Keratinocyte (primary cell): Measurements from ENCODE around the gene BABAM2. TPM values are rescaled to one million over a fixed set of nuclear protein-coding genes. Genes with fewer than 3 reads are reported as not detected.

Experiments used
- DNase-seq: peaks from one replicate; pipeline ENCODE4 v3.0.0-alpha.2; 2011; ENCODE audit warnings: low read depth, missing footprints, low spot score
- FAIRE-seq: peaks from 2 replicates; lab custom pipeline; 2011; peaks lifted over from hg19 to GRCh38; lab: Jason Lieb, UNC
- H2AFZ ChIP-seq: 2 replicates; pipeline ENCODE4 v1.6.0; 2012; ENCODE audit warnings: low read length, control low read depth, inconsistent platforms; ENCODE audit not compliant: control insufficient read depth
- H3K27ac ChIP-seq: 2 replicates; pipeline ENCODE4 v1.5.1; 2011; ENCODE audit warnings: low read length; ENCODE audit not compliant: control insufficient read depth, insufficient read depth
- H3K27me3 ChIP-seq: 3 replicates; pipeline ENCODE4 v1.6.0; 2011; ENCODE audit warnings: low read length; ENCODE audit not compliant: control insufficient read depth, insufficient read depth; ENCODE audit errors: extremely low read depth
- H3K36me3 ChIP-seq, 2 experiments: 2 replicates in 1 of 2; 3 replicates in 1 of 2; pipeline ENCODE4 v1.5.1; 2011; ENCODE audit warnings: low read length in 2 of 2, mild to moderate bottlenecking in 1 of 2; ENCODE audit not compliant: control insufficient read depth in 2 of 2, insufficient read depth in 2 of 2; ENCODE audit errors: extremely low read depth in 1 of 2
- H3K4me1 ChIP-seq: 3 replicates; pipeline ENCODE4 v1.5.1; 2011; ENCODE audit warnings: low read length; ENCODE audit not compliant: control insufficient read depth, insufficient read depth; ENCODE audit errors: extremely low read depth
- H3K4me2 ChIP-seq: 3 replicates; pipeline ENCODE4 v1.6.0; 2011; ENCODE audit warnings: low read depth, low read length; ENCODE audit not compliant: control insufficient read depth, insufficient read depth; ENCODE audit errors: extremely low read depth
- H3K4me3 ChIP-seq, 3 experiments: fragments of 200-600 bp in 1 of 3; sonication (generic) in 1 of 3; 2 replicates in 2 of 3; 3 replicates in 1 of 3; pipeline ENCODE4 v1.5.1; 2011 to 2016; ENCODE audit warnings: low read length in 3 of 3, mild to moderate bottlenecking in 3 of 3, control low read depth in 2 of 3, inconsistent platforms in 1 of 3, low read depth in 1 of 3, mixed read lengths in 1 of 3, mixed run types in 1 of 3, moderate library complexity in 1 of 3; ENCODE audit not compliant: control insufficient read depth in 2 of 3, insufficient read depth in 2 of 3; ENCODE audit errors: extremely low read depth in 1 of 3
- H3K79me2 ChIP-seq: 2 replicates; pipeline ENCODE4 v1.6.0; 2012; ENCODE audit warnings: low read length; ENCODE audit not compliant: control insufficient read depth, insufficient read depth
- H3K9ac ChIP-seq: 3 replicates; pipeline ENCODE4 v1.6.0; 2011; ENCODE audit warnings: low read length; ENCODE audit not compliant: control insufficient read depth, insufficient read depth; ENCODE audit errors: extremely low read depth
- H3K9me1 ChIP-seq: 3 replicates; pipeline ENCODE4 v1.6.0; 2011; ENCODE audit warnings: low read length; ENCODE audit not compliant: control insufficient read depth, insufficient read depth; ENCODE audit errors: extremely low read depth
- H3K9me3 ChIP-seq: 2 replicates; pipeline ENCODE4 v1.5.1; 2012; ENCODE audit warnings: low read depth, low read length; ENCODE audit not compliant: control insufficient read depth
- H4K20me1 ChIP-seq: 3 replicates; pipeline ENCODE4 v1.6.0; 2011; ENCODE audit warnings: low read length; ENCODE audit not compliant: control insufficient read depth, insufficient read depth; ENCODE audit errors: extremely low read depth
- EZH2 ChIP-seq: IDR thresholded peaks from one replicate; pipeline ENCODE4 v1.6.1; 2012; ENCODE audit warnings: inconsistent platforms, mild to moderate bottlenecking, low read length, moderate library complexity
- dilution Hi-C: fragments of 300-500 bp; cut with MboI; formaldehyde crosslinking; loops from one replicate; pipeline ENCODE4 v1.7.0; 2020; ENCODE audit warnings: low sequenced_read_pairs; ENCODE audit not compliant: extremely low pct_ligation_motif_present
- polyA plus RNA-seq, 5 experiments: library from polyadenylated mRNA; depleted of rRNA in 3 of 5; stranded (reverse) in 3 of 5; stranded (forward) in 1 of 5; unstranded in 1 of 5; fragments of >200 nt; gene quantifications; 1 replicate in 1 of 5; 2 replicates in 3 of 5; 3 replicates in 1 of 5; pipeline versions ENCODE4 v1.2.1 to v1.2.3, GENCODE V29; 2011 to 2012; ENCODE audit warnings: missing spikeins in 2 of 5, low read depth in 1 of 5, low replicate concordance in 1 of 5
- TF ChIP-seq, protein P1 (sequence below), 3 experiments: IDR thresholded peaks in 1 of 3; conservative IDR thresholded peaks in 1 of 3; optimal IDR thresholded peaks in 1 of 3; 2 replicates in 2 of 3; 3 replicates in 1 of 3; pipeline versions ENCODE3 to v1.5.1; 2011; ENCODE audit warnings: low read length in 3 of 3, mild to moderate bottlenecking in 3 of 3, moderate library complexity in 2 of 3, control low read depth in 1 of 3, inconsistent platforms in 1 of 3; ENCODE audit not compliant: insufficient read depth in 2 of 3; ENCODE audit errors: extremely low read depth in 1 of 3

The BABAM2 gene
- polyA plus RNA-seq, 1 donor (not counting 4 experiments of a cell fraction or from before 2014, with no cell fraction given): 29.8 TPM

DNA sequence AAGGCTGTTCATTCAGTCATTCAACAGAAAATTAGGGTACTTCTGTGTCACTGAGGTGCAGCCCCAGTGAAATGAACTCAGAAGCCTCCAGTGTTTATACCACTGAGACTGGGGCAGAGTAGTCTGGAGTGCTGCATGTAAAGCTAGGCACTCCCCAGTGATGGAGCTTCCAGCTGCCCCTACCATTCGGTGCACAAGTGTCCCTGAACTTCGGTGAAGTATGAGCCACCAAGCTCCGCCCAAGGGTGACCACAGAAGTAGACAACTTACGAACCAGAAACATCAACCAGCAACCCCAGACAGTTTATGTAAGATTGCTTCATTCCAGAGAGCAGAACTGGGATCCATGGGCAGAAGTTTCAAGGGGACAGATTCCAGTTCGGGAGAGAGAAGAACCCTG, 431.5 kb downstream of the BABAM2 start:
- Histone ChIP-seq H3K4me1 (peaks cover 3% of the 10 kb centered on the region), H3K36me3 (no peaks in the 10 kb centered on the region), H4K20me1 (no peaks in the 10 kb centered on the region), H3K27ac (no peak overlapping the region), H3K27me3 (no peaks in the 10 kb centered on the region), H3K4me2 (no peak overlapping the region), H3K9ac (no peak overlapping the region), H3K9me3 (no peaks in the 10 kb centered on the region), H2AFZ (no peak overlapping the region), H3K4me3 (no peak overlapping the region), H3K9me1 (no peaks in the 10 kb centered on the region), H3K79me2 (no peaks in the 10 kb centered on the region)
- TF ChIP-seq, protein P1, sequence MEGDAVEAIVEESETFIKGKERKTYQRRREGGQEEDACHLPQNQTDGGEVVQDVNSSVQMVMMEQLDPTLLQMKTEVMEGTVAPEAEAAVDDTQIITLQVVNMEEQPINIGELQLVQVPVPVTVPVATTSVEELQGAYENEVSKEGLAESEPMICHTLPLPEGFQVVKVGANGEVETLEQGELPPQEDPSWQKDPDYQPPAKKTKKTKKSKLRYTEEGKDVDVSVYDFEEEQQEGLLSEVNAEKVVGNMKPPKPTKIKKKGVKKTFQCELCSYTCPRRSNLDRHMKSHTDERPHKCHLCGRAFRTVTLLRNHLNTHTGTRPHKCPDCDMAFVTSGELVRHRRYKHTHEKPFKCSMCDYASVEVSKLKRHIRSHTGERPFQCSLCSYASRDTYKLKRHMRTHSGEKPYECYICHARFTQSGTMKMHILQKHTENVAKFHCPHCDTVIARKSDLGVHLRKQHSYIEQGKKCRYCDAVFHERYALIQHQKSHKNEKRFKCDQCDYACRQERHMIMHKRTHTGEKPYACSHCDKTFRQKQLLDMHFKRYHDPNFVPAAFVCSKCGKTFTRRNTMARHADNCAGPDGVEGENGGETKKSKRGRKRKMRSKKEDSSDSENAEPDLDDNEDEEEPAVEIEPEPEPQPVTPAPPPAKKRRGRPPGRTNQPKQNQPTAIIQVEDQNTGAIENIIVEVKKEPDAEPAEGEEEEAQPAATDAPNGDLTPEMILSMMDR (optimal IDR thresholded peaks at IDR 0.05 in 1 of 3, IDR thresholded peaks at IDR 0.05 in 1 of 3, conservative IDR thresholded peaks at IDR 0.05 in 1 of 3; ENCODE audit: extremely low read depth in 1 of 3, insufficient read depth in 2 of 3, low read length in 3 of 3): no peak
- TF ChIP-seq EZH2: no peak
- DNase-seq: no peak
- FAIRE-seq: no peak
- dilution Hi-C loops: no loop called here

DNA sequence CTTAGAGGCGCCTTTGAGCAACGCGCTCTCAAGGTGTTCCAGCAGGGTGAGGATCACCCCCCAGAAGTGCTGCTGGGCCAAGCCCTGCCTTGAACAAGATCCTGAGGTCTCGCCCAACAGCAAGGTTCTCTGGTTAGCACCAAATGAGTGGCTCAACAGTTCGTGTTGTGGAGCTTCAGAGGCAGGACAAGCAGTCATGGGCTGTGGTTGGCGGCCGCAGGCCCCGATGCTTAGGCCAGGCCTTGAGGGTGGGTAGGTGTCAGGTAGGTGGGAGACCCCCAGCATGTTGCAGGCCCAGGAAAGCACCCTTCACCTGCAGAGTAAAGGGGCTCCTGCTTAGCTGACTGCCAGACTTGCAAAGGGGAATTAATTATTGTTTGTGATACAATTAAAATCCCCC, 431.9 kb downstream of the BABAM2 start:
- H3K9me1 ChIP-seq: no peaks in the 10 kb centered on the region
- FAIRE-seq: no peak
- no peak overlapping the region for H3K4me2 ChIP-seq
- dilution Hi-C loops: no loop called here
- H3K36me3 ChIP-seq: no peaks in the 10 kb centered on the region
- no peak overlapping the region for H3K27ac ChIP-seq
- no peaks in the 10 kb centered on the region for H4K20me1 ChIP-seq
- H3K9me3 ChIP-seq: no peaks in the 10 kb centered on the region
- peaks cover 4% of the 10 kb centered on the region for H3K4me1 ChIP-seq
- no peak overlapping the region for H2AFZ ChIP-seq
- no peaks in the 10 kb centered on the region for H3K27me3 ChIP-seq
- no peak overlapping the region for H3K9ac ChIP-seq
- DNase-seq: no peak
- TF ChIP-seq EZH2: no peak
- TF ChIP-seq, protein P1 (optimal IDR thresholded peaks at IDR 0.05 in 1 of 3, IDR thresholded peaks at IDR 0.05 in 1 of 3, conservative IDR thresholded peaks at IDR 0.05 in 1 of 3; ENCODE audit: extremely low read depth in 1 of 3, insufficient read depth in 2 of 3, low read length in 3 of 3): no peak
- H3K4me3 ChIP-seq: no peak overlapping the region
- H3K79me2 ChIP-seq: no peaks in the 10 kb centered on the region
